ENCODE data around the gene AP1S3.
"Not testable (repeated sequence)": the region's sequence is repeated elsewhere in the genome, so short reads cannot be mapped to it uniquely, and the experiment has no call there.

- not testable (repeated sequence) for TF ChIP-seq CTCF (conservative IDR thresholded peaks at IDR 0.05); EZH2 (IDR thresholded peaks at IDR 0.05; ENCODE audit: low read depth)
Measured at GRCh38 chr2:223872772-223873171, 35.4 kb upstream of the AP1S3 start.
